ENCODE measurements around the gene SRSF3. TPM values are rescaled to one million over a fixed set of nuclear protein-coding genes. Genes with fewer than 3 reads are reported as not detected.
A peak's percentile ranks its signal among the peaks of the same experiment; 100 is the strongest.
"Not testable (repeated sequence)": the region's sequence is repeated elsewhere in the genome, so short reads cannot be mapped to it uniquely, and the experiment has no call there.

SRSF3 gene
- total and polyA plus RNA-seq, 10 donors, result 93.8 to 271 (median 194) TPM

DNA sequence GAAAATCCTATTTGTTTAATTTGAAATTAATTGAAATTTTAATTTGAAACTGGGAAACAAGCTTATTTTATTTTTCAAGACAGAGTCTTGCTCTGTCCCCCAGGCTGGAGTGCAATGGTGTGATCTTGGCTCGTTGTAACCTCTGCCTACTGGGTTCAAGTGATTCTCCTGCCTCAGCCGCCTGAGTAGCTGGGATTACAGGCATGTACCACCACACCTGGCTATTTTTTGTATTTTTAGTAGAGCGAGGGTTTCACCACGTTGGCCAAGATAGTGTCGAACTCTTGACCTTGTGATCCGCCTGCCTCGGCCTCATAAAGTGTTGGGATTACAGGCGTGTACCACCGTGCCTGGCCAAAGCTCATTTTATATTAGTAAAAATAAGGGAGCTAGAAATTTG is 4.2 kb downstream of the SRSF3 start:
- intact Hi-C loops (cut with DNase I; ENCODE audit: low total_unique reads), result loop anchor here (10.0 kb wide), 1 partner anchor 54 kb away; the partner anchor contains the start of gene STK38
- peaks cover 60 to 82% (median 76%) of the 10 kb centered on the region in 6 donors for H3K4me1 ChIP-seq
- H3K27ac ChIP-seq, result peak overlapping the region in 4 of 8 donors; percentile 18 to 98 (median 60)
- peaks cover 0 to 69% (median 65%) of the 10 kb centered on the region in 6 donors for H3K36me3 ChIP-seq
- no peaks in the 10 kb centered on the region for H3K9me3 ChIP-seq
- no peak for DNase-seq
- no peaks in the 10 kb centered on the region for H3K27me3 ChIP-seq (replicated peaks in 1 of 7)
- H3K4me3 ChIP-seq, result peak overlapping the region; percentile 16 to 86 (median 71)
- TF ChIP-seq POLR2A (IDR thresholded peaks at IDR 0.05), result no peak
- no peak for TF ChIP-seq POLR2AphosphoS5 (IDR thresholded peaks at IDR 0.05)
- TF ChIP-seq, protein P1, sequence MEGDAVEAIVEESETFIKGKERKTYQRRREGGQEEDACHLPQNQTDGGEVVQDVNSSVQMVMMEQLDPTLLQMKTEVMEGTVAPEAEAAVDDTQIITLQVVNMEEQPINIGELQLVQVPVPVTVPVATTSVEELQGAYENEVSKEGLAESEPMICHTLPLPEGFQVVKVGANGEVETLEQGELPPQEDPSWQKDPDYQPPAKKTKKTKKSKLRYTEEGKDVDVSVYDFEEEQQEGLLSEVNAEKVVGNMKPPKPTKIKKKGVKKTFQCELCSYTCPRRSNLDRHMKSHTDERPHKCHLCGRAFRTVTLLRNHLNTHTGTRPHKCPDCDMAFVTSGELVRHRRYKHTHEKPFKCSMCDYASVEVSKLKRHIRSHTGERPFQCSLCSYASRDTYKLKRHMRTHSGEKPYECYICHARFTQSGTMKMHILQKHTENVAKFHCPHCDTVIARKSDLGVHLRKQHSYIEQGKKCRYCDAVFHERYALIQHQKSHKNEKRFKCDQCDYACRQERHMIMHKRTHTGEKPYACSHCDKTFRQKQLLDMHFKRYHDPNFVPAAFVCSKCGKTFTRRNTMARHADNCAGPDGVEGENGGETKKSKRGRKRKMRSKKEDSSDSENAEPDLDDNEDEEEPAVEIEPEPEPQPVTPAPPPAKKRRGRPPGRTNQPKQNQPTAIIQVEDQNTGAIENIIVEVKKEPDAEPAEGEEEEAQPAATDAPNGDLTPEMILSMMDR (IDR thresholded peaks at IDR 0.05 in 8 of 11, conservative IDR thresholded peaks at IDR 0.05 in 3 of 11), result no peak
- WGBS, 5 donors, result 37 to 60% (median 54%) methylated on average over 9 of the region's 9 CpGs

DNA sequence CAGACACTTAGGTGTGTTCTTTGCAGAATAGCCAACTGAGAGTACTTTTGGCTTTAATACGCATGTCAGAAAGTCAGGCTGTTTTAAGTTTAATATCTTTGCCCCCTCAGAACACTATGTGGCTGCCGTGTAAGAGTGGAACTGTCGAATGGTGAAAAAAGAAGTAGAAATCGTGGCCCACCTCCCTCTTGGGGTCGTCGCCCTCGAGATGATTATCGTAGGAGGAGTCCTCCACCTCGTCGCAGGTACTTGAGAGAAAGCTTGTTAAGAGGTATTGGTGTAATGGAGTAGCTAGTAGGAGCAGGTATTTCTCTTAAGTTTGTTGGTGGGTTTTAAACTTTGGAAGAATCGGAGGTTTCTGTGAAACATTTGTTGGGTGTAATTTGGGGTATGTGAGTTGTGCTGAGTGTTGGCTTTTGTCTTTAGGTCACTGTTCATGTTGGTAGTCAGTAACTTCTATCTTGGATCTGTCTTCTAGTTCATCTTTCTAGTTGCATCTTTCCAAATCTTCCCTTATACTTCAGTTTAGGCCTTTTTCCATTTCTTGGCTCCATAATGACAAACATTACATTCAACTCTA is 4.7 kb downstream of the SRSF3 start:
- intact Hi-C loops (cut with DNase I; ENCODE audit: low total_unique reads), result loop anchor here (10.0 kb wide), 1 partner anchor 54 kb away; the partner anchor contains the start of gene STK38
- Histone ChIP-seq H3K27ac (peak overlapping the region in 4 of 8 donors; percentile 18 to 98 (median 60)), H3K36me3 (peaks cover 0 to 74% (median 70%) of the 10 kb centered on the region in 6 donors), H3K27me3 (replicated peaks in 1 of 7) (no peaks in the 10 kb centered on the region), H3K4me1 (peaks cover 60 to 82% (median 76%) of the 10 kb centered on the region in 6 donors), H3K9me3 (no peaks in the 10 kb centered on the region), H3K4me3 (peak overlapping the region; percentile 16 to 86 (median 71))
- WGBS, 5 donors, result 46 to 72% (median 68%) methylated on average over 11 of the region's 11 CpGs
- DNase-seq, result no peak
- TF ChIP-seq POLR2AphosphoS5 (IDR thresholded peaks at IDR 0.05) (no peak), POLR2A (IDR thresholded peaks at IDR 0.05) (no peak)
- TF ChIP-seq, protein P1 (IDR thresholded peaks at IDR 0.05 in 8 of 11, conservative IDR thresholded peaks at IDR 0.05 in 3 of 11), result no peak

DNA sequence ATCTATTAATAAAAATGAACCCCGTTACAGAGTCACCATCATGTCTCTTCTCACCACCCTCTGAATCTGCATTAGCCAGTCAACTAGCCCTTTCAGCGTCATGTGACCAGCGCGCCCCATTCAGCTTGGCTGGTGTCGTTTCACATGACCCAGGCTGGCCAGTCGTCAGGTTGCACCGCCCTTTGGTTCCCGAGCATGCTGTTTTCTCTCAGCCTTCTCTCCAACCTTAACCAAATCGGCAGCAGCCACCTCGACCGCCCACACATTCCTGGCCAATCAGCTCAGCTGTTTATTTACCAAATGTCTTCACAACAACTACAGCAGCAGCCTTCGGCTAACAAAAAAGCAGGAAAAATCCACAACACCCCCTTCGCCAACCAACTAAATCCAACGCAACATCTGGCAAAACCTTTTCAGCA is 5.6 kb downstream of the SRSF3 start:
- no peaks in the 10 kb centered on the region for H3K9me3 ChIP-seq
- H3K4me1 ChIP-seq, result peaks cover 60 to 90% (median 84%) of the 10 kb centered on the region in 6 donors
- intact Hi-C loops (cut with DNase I; ENCODE audit: low total_unique reads), result loop anchor here (10.0 kb wide), 1 partner anchor 55 kb away; the partner anchor contains the start of gene STK38
- TF ChIP-seq POLR2A (IDR thresholded peaks at IDR 0.05) (no peak), POLR2AphosphoS5 (IDR thresholded peaks at IDR 0.05) (peak; percentile 43 to 64 (median 45))
- TF ChIP-seq, protein P1 (IDR thresholded peaks at IDR 0.05 in 8 of 11, conservative IDR thresholded peaks at IDR 0.05 in 3 of 11), result no peak
- 61 to 73% (median 70%) methylated on average over 14 of the region's 14 CpGs for WGBS, 5 donors
- H3K36me3 ChIP-seq, result peaks cover 0 to 84% (median 79%) of the 10 kb centered on the region in 6 donors
- peak overlapping the region in 6 of 8 donors; percentile 3 to 86 (median 71) for H3K4me3 ChIP-seq
- no peaks in the 10 kb centered on the region for H3K27me3 ChIP-seq (replicated peaks in 1 of 7)
- peak overlapping the region in 3 of 8 donors; percentile 6 to 97 (median 18) for H3K27ac ChIP-seq
- DNase-seq, result peak; percentile 78

DNA sequence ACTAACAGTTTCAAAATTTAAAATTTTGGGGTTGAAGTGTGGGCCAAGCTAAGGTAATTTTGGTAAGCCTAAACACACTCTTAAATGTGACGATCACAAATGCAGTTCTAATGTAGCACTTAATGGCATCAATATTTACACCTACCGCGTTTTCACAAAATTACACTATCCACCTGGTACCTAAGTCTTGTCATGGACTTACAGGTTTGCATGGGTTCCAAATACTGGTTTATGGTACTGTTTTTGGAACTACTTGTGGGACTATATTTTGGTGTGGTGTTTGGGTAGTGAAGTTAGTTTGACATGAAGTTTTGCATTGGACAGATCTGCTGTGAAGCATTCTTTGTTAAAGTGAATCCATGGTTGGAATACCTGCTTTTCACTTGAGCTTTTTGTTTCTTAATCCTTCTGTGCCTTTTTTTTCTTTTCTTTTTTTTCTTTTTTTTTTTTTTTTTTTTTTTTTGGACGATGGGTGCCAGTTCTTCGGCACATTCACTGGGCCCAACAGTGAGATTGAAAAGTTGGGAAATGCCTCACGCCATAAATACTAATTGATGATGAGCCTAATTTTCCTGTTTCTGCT is 6.5 kb downstream of the SRSF3 start:
- peak overlapping the region in 3 of 8 donors; percentile 12 to 97 (median 18) for H3K27ac ChIP-seq
- no peaks in the 10 kb centered on the region for H3K9me3 ChIP-seq
- TF ChIP-seq POLR2AphosphoS5 (IDR thresholded peaks at IDR 0.05), result no peak
- TF ChIP-seq, protein P1 (IDR thresholded peaks at IDR 0.05 in 8 of 11, conservative IDR thresholded peaks at IDR 0.05 in 3 of 11), result no peak
- TF ChIP-seq POLR2A (IDR thresholded peaks at IDR 0.05), result no peak
- intact Hi-C loops (cut with DNase I; ENCODE audit: low total_unique reads), result no loop called here
- H3K36me3 ChIP-seq, result peaks cover 0 to 92% (median 87%) of the 10 kb centered on the region in 6 donors
- WGBS, 5 donors, result 61 to 84% (median 79%) methylated on average over 6 of the region's 6 CpGs
- H3K4me1 ChIP-seq, result peaks cover 65 to 99% (median 92%) of the 10 kb centered on the region in 6 donors
- H3K27me3 ChIP-seq (replicated peaks in 1 of 7), result no peaks in the 10 kb centered on the region
- no peak for DNase-seq
- peak overlapping the region in 5 of 8 donors; percentile 3 to 86 (median 70) for H3K4me3 ChIP-seq

DNA sequence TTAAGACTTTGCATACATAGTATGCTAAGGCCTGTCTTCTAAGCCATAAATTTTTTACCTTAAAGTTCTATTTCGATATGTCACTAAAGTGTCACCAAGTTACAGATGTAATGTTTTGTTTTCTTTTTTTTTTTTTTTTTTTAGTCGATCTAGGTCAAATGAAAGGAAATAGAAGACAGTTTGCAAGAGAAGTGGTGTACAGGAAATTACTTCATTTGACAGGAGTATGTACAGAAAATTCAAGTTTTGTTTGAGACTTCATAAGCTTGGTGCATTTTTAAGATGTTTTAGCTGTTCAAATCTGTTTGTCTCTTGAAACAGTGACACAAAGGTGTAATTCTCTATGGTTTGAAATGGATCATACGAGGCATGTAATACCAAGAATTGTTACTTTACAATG is 7.7 kb downstream of the SRSF3 start:
- Histone ChIP-seq H3K27ac (peak overlapping the region in 3 of 8 donors; percentile 12 to 58 (median 24)), H3K4me1 (peaks cover 62 to 100% (median 99%) of the 10 kb centered on the region in 6 donors), H3K36me3 (peaks cover 0 to 100% (median 97%) of the 10 kb centered on the region in 6 donors)
- H3K9me3 ChIP-seq; DNase-seq; H3K27me3 ChIP-seq (replicated peaks in 1 of 7); H3K4me3 ChIP-seq; intact Hi-C loops (cut with DNase I; ENCODE audit: low total_unique reads): not testable (repeated sequence)
- WGBS, 5 donors, result 41 to 57% (median 52%) methylated on average over 3 of the region's 3 CpGs
